HepG2 (cell line): ENCODE data around the gene CKAP5. TPM values are rescaled to one million over a fixed set of nuclear protein-coding genes. Genes with fewer than 3 reads are reported as not detected.

Experiments used
- GZF1 ChIP-seq: sonication (generic); formaldehyde crosslinking; IDR thresholded peaks from 2 replicates; pipeline ENCODE4 v1.5.1; 2020; ENCODE audit warnings: mild to moderate bottlenecking, missing genetic modification reagents
- KAT8 ChIP-seq: IDR thresholded peaks from 2 replicates; pipeline ENCODE4 v1.6.1; 2016; ENCODE audit warnings: missing genetic modification reagents, missing compliant biosample characterization
- NONO ChIP-seq, 2 experiments: fragments of 450-650 bp in 1 of 2; sonication (generic) in 1 of 2; formaldehyde crosslinking in 1 of 2; IDR thresholded peaks in 1 of 2; conservative IDR thresholded peaks in 1 of 2; 2 replicates each; pipeline versions ENCODE4 v1.6.1 to v1.8.0; 2017 to 2022; ENCODE audit warnings: mild to moderate bottlenecking in 1 of 2, missing genetic modification reagents in 1 of 2, moderate library complexity in 1 of 2
- SATB2 ChIP-seq: sonication (generic); formaldehyde crosslinking; IDR thresholded peaks from 2 replicates; pipeline ENCODE4 v1.5.0; 2020; ENCODE audit warnings: missing genetic modification reagents
- SMAD3 ChIP-seq: sonication (generic); formaldehyde crosslinking; IDR thresholded peaks from 2 replicates; pipeline ENCODE4 v1.4.0; 2020; ENCODE audit warnings: missing genetic modification reagents
- SP4 ChIP-seq: sonication (generic); formaldehyde crosslinking; IDR thresholded peaks from 2 replicates; pipeline ENCODE4 v1.8.1; 2023; ENCODE audit warnings: mild to moderate bottlenecking, missing genetic modification reagents
- TCF12 ChIP-seq, 2 experiments: fragments of 450-650 bp in 1 of 2; sonication (generic) in 1 of 2; formaldehyde crosslinking in 1 of 2; IDR thresholded peaks; 2 replicates each; pipeline versions ENCODE4 v1.6.1 to v1.8.0; 2017 to 2022; ENCODE audit warnings: antibody characterized with exemption in 1 of 2, mild to moderate bottlenecking in 1 of 2, missing genetic modification reagents in 1 of 2, moderate library complexity in 1 of 2
- ZBTB20 ChIP-seq: sonication (generic); formaldehyde crosslinking; IDR thresholded peaks from 2 replicates; pipeline ENCODE4 v1.8.1; 2023; ENCODE audit warnings: missing genetic modification reagents, low read depth, mild to moderate bottlenecking, borderline replicate concordance
- ZBTB42 ChIP-seq: sonication (generic); formaldehyde crosslinking; IDR thresholded peaks from 2 replicates; pipeline ENCODE4 v1.5.0; 2020; ENCODE audit warnings: mild to moderate bottlenecking, missing genetic modification reagents
- ZBTB7A ChIP-seq: sonication (generic); formaldehyde crosslinking; IDR thresholded peaks from 2 replicates; pipeline ENCODE4 v1.8.0; 2022; ENCODE audit warnings: mild to moderate bottlenecking, missing genetic modification reagents
- ZBTB7B ChIP-seq: sonication (generic); formaldehyde crosslinking; IDR thresholded peaks from 2 replicates; pipeline ENCODE4 v1.4.0; 2020; ENCODE audit warnings: missing genetic modification reagents
- ZNF3 ChIP-seq: IDR thresholded peaks from 2 replicates; pipeline ENCODE4 v1.7.0; 2017; ENCODE audit warnings: inconsistent platforms
- ZNF441 ChIP-seq: sonication (generic); formaldehyde crosslinking; IDR thresholded peaks from 2 replicates; pipeline ENCODE4 v1.7.0; 2021; ENCODE audit warnings: missing genetic modification reagents, borderline replicate concordance
- ZNF567 ChIP-seq: sonication (generic); formaldehyde crosslinking; IDR thresholded peaks from 2 replicates; pipeline ENCODE4 v1.8.1; 2023; ENCODE audit warnings: mild to moderate bottlenecking, missing genetic modification reagents, borderline replicate concordance
- ZNF598 ChIP-seq: sonication (generic); formaldehyde crosslinking; IDR thresholded peaks from 2 replicates; pipeline ENCODE4 v1.5.1; 2020; ENCODE audit warnings: mild to moderate bottlenecking, missing genetic modification reagents, borderline replicate concordance
- ZNF619 ChIP-seq: sonication (generic); formaldehyde crosslinking; IDR thresholded peaks from 2 replicates; pipeline ENCODE4 v1.4.0; 2020; ENCODE audit warnings: mild to moderate bottlenecking, missing genetic modification reagents
- ZNF749 ChIP-seq: sonication (generic); formaldehyde crosslinking; IDR thresholded peaks from 2 replicates; pipeline ENCODE4 v1.8.0; 2022; ENCODE audit warnings: mild to moderate bottlenecking, missing genetic modification reagents, moderate library complexity, borderline replicate concordance
- ZNF816 ChIP-seq: sonication (generic); formaldehyde crosslinking; IDR thresholded peaks from 2 replicates; pipeline ENCODE4 v1.8.0; 2022; ENCODE audit warnings: missing genetic modification reagents, mild to moderate bottlenecking, borderline replicate concordance
- ZNF83 ChIP-seq: sonication (generic); formaldehyde crosslinking; IDR thresholded peaks from 2 replicates; pipeline ENCODE4 v1.4.0; 2020; ENCODE audit warnings: missing genetic modification reagents, mild to moderate bottlenecking, borderline replicate concordance
- polyA plus RNA-seq, 8 experiments: library from polyadenylated mRNA; depleted of rRNA in 3 of 8; stranded (reverse) in 7 of 8; unstranded in 1 of 8; fragments of >200 nt; fragmentation: Illumina TruSeq in 4 of 8; extraction: Trizol in 4 of 8; gene quantifications; 2 replicates each; pipeline versions ENCODE4 v1.2.1 to v1.2.3, GENCODE V29; 2011 to 2016; ENCODE audit warnings: low read depth in 4 of 8, missing spikeins in 1 of 8, mixed read lengths in 1 of 8; ENCODE audit not compliant: insufficient read depth in 1 of 8
- total RNA-seq, 5 experiments: library from RNA; depleted of rRNA; stranded (reverse); fragments of >200 nt; fragmentation: Illumina TruSeq; extraction: Trizol; gene quantifications; 2 replicates each; pipeline ENCODE4 v1.2.3, GENCODE V29; 2016; ENCODE audit warnings: low read depth in 1 of 5
- TF ChIP-seq, protein P1 (sequence below): sonication (generic); formaldehyde crosslinking; IDR thresholded peaks from 2 replicates; pipeline ENCODE4 v1.8.1; 2023; ENCODE audit warnings: missing genetic modification reagents, inconsistent platforms, borderline replicate concordance
- TF ChIP-seq, protein P2 (sequence below): sonication (generic); formaldehyde crosslinking; IDR thresholded peaks from 2 replicates; pipeline ENCODE4 v1.4.0; 2020; ENCODE audit warnings: mild to moderate bottlenecking, missing genetic modification reagents
- TF ChIP-seq, protein P3 (sequence below): IDR thresholded peaks from 2 replicates; pipeline ENCODE4 v1.6.1; 2012; ENCODE audit warnings: inconsistent platforms
- TF ChIP-seq, protein P4 (sequence below): sonication (generic); formaldehyde crosslinking; IDR thresholded peaks from 2 replicates; pipeline ENCODE4 v1.8.0; 2022; ENCODE audit warnings: missing genetic modification reagents, mild to moderate bottlenecking, moderate library complexity, borderline replicate concordance

The CKAP5 gene
- total and polyA plus RNA-seq, 2 of the 13 experiments (the other 11 are each of a cell fraction or from before 2014, with no cell fraction given) = 79.2 to 103 TPM

DNA sequence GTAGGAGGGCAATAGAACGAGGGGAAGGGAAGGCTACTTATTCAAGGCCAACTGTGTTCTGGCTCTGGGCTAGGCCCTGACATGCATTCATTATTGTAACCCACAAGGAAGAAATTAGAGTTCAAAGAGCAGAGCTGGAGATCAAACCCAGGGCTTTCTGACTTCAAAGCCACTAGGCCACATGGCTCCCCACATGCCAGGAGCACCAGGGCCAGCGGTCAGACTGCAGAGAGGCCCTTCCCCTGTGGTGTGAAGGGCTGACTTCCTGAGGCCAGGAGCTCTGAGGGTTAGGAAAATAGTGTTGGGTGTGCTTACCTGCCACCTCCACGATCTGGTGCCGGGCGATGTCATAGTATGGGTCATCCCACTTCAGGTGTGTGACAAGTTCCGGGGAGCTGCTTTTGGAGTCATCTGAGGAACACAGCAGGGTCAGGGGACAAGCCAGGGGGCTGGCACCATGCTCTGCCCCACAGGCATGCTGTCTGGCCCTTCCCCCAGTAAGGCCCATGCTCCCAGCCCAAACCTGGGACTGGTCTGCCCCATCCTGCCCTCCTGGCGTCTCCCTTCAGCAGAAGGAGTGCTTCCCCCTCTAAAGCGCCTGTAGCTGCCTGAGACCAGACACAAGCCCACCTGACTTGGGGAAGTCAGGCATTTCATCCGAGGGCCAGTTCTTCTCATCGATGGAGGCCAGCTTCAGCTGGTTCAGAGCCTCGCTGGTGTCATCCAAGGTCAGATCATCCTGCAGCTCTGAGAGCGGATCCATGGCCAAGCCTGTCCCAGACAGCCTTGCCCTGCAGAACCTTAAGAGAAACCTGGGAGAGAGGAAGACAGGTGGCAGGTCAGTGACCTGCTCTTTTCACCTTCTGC lies 150.5 kb downstream of the CKAP5 start (continued):
- TF ChIP-seq, protein P1, sequence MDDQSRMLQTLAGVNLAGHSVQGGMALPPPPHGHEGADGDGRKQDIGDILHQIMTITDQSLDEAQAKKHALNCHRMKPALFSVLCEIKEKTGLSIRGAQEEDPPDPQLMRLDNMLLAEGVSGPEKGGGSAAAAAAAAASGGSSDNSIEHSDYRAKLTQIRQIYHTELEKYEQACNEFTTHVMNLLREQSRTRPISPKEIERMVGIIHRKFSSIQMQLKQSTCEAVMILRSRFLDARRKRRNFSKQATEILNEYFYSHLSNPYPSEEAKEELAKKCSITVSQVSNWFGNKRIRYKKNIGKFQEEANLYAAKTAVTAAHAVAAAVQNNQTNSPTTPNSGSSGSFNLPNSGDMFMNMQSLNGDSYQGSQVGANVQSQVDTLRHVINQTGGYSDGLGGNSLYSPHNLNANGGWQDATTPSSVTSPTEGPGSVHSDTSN (CRISPR knock-in tag) = no peak
- TF ChIP-seq TCF12 (IDR thresholded peaks at IDR 0.05) = no peak
- no peak for TF ChIP-seq TCF12 (CRISPR knock-in tag; IDR thresholded peaks at IDR 0.05)
- 0 out of 2 replicates have a peak, but pooled peaks have one; percentile 48 for TF ChIP-seq ZNF749 (CRISPR knock-in tag)
- TF ChIP-seq ZBTB7B (CRISPR knock-in tag) = 0 out of 2 replicates have a peak, but pooled peaks have one; percentile 61
- 0 out of 2 replicates have a peak, but pooled peaks have one; percentile 25 for TF ChIP-seq SP4 (CRISPR knock-in tag)
- TF ChIP-seq ZNF567 (CRISPR knock-in tag) = 0 out of 2 replicates have a peak, but pooled peaks have one; percentile 40
- TF ChIP-seq SATB2 (CRISPR knock-in tag) = peak; percentile 76; the same call in 1 of the 2 replicates
- TF ChIP-seq, protein P2, sequence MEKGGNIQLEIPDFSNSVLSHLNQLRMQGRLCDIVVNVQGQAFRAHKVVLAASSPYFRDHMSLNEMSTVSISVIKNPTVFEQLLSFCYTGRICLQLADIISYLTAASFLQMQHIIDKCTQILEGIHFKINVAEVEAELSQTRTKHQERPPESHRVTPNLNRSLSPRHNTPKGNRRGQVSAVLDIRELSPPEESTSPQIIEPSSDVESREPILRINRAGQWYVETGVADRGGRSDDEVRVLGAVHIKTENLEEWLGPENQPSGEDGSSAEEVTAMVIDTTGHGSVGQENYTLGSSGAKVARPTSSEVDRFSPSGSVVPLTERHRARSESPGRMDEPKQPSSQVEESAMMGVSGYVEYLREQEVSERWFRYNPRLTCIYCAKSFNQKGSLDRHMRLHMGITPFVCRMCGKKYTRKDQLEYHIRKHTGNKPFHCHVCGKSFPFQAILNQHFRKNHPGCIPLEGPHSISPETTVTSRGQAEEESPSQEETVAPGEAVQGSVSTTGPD (CRISPR knock-in tag) = 0 out of 2 replicates have a peak, but pooled peaks have one; percentile 61
- no peak for TF ChIP-seq ZNF3 (CRISPR knock-in tag)
- no peak; the same call in 1 of the 2 replicates for TF ChIP-seq GZF1 (CRISPR knock-in tag)
- TF ChIP-seq SMAD3 = peak; percentile 40; the same call in 1 of the 2 replicates
- TF ChIP-seq ZBTB7A (CRISPR knock-in tag) = peak; percentile 45; the same call in 1 of the 2 replicates
- TF ChIP-seq, protein P3, sequence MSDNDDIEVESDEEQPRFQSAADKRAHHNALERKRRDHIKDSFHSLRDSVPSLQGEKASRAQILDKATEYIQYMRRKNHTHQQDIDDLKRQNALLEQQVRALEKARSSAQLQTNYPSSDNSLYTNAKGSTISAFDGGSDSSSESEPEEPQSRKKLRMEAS = peak; percentile 99
- TF ChIP-seq KAT8 (CRISPR knock-in tag) = peak; percentile 67
- 0 out of 2 replicates have a peak, but pooled peaks have one; percentile 27 for TF ChIP-seq ZNF598 (CRISPR knock-in tag)
- 0 out of 2 replicates have a peak, but pooled peaks have one; percentile 64 for TF ChIP-seq ZNF83 (CRISPR knock-in tag)
- TF ChIP-seq ZBTB42 (CRISPR knock-in tag) = 0 out of 2 replicates have a peak, but pooled peaks have one; percentile 63
- TF ChIP-seq, protein P4, sequence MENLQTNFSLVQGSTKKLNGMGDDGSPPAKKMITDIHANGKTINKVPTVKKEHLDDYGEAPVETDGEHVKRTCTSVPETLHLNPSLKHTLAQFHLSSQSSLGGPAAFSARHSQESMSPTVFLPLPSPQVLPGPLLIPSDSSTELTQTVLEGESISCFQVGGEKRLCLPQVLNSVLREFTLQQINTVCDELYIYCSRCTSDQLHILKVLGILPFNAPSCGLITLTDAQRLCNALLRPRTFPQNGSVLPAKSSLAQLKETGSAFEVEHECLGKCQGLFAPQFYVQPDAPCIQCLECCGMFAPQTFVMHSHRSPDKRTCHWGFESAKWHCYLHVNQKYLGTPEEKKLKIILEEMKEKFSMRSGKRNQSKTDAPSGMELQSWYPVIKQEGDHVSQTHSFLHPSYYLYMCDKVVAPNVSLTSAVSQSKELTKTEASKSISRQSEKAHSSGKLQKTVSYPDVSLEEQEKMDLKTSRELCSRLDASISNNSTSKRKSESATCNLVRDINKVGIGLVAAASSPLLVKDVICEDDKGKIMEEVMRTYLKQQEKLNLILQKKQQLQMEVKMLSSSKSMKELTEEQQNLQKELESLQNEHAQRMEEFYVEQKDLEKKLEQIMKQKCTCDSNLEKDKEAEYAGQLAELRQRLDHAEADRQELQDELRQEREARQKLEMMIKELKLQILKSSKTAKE = peak; percentile 55; the same call in 1 of the 2 replicates
- TF ChIP-seq ZBTB20 (CRISPR knock-in tag) = peak; percentile 73; the same call in 1 of the 2 replicates
- peak; percentile 63; the same call in 1 of the 2 replicates for TF ChIP-seq ZNF441 (CRISPR knock-in tag)
- TF ChIP-seq NONO (IDR thresholded peaks at IDR 0.05) = no peak
- TF ChIP-seq NONO (CRISPR knock-in tag; conservative IDR thresholded peaks at IDR 0.05) = no peak
- 0 out of 2 replicates have a peak, but pooled peaks have one; percentile 38 for TF ChIP-seq ZNF619
- peak; percentile 39; the same call in 1 of the 2 replicates for TF ChIP-seq ZNF816 (CRISPR knock-in tag)
